ENCODE data around the gene DBNDD1.

DBNDD1 gene

DNA sequence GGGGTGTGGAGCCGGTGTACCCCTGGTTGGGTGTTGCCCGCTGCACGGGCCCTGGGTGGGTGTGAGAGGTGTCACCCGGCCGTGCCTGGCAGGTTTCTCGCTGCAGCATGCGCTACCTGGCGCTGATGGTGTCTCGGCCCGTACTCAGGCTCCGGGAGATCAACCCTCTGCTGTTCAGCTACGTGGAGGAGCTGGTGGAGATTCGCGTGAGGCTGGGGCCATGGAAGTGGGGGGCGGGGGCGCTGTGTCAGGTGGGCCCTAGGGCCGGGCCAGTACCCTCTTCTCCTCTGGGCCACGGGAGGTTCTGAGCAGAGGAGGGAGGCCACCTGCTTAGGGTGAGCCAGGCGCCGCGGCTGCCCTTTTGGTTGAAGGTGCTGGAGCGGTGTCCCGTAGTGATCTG, 57.3 kb downstream of the DBNDD1 start:
- DNase-seq (ENCODE audit: low read depth): no peak

DNA sequence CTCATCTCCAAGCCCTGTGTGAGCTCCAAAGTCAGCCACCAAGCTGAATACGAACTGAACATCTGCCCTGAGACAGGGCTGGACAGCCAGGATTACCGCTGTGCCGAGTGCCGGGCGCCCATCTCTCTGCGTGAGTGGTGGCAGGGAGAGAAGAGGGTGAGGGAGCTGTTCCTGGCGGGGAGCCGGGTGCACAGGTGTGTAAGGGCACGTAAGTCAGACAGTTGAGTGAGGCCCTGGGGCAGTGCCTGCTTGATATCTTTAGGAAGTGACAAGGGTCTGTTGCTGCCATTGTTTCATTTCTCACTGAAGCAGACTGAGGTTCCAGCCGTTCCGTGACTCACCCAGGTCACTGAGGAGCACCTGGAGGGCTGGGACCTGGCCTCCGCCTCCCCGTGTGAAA, 58.3 kb downstream of the DBNDD1 start:
- DNase-seq (ENCODE audit: low read depth): no peak

DNA sequence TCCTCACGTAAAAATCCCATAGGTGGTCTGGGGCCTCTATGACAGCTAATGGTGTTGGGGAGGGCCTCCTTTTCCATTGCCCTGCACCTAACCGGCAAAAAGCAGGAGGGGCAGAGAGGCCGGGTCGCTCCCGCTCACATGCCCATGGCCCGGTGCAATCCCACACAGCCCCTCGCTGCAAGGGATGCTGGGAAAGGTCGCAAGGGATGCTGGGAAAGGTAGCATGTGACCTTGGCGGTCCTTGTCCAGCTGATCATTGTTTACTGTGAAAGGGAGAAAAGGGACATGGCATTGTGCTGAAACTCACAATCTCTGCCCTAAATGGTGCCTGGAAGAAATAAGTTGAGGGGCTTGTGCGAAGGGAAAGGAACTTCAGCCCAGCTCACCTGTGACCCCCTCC, 60.7 kb downstream of the DBNDD1 start:
- no peak for DNase-seq (ENCODE audit: low read depth)

DNA sequence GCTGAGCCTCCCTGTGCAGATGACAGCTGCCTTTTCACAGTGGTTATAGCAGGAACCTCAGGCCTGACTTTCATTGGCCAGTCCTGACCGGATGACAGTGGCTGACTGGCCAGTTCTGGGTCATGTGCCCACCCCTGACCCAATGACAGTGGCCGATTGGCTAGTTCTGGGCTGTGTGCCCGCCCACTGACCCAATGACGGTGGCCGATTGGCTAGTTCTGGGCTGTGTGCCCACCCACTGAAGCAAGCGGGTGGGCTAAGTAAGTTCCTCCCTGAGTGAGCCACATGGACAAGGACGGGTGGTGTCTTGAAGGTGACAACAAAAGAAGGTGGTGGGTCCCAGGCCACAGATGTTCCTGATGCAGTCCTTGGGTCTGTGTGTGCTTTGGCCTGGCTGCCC, 61.2 kb downstream of the DBNDD1 start:
- no peak for DNase-seq (ENCODE audit: low read depth)

DNA sequence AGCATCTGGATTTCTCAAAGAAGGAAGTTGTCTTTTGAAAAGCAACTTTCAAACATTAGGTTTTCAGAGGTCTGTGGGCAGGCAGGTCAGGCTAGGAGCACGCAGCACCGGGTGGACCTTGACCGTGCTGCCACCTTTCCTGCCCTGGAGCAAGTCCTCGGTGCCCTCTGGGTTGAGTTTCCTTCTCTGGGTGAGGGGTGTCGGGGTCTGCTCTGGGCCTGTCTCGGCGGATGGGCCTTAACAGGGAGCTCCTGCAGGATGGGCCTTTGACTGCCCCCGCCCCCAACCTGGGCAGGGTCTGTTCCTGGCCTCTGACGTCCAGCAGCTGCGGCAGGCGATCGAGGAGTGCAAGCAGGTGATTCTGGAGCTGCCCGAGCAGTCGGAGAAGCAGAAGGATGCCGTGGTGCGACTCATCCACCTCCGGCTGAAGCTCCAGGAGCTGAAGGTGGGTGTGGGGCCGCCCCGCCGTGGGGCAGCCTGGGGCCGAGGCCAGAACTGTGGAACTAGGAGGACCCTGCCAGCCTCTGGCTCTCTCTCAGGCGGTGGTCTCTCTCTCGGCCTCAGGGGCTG, 62.0 kb downstream of the DBNDD1 start:
- DNase-seq (ENCODE audit: low read depth): no peak

DNA sequence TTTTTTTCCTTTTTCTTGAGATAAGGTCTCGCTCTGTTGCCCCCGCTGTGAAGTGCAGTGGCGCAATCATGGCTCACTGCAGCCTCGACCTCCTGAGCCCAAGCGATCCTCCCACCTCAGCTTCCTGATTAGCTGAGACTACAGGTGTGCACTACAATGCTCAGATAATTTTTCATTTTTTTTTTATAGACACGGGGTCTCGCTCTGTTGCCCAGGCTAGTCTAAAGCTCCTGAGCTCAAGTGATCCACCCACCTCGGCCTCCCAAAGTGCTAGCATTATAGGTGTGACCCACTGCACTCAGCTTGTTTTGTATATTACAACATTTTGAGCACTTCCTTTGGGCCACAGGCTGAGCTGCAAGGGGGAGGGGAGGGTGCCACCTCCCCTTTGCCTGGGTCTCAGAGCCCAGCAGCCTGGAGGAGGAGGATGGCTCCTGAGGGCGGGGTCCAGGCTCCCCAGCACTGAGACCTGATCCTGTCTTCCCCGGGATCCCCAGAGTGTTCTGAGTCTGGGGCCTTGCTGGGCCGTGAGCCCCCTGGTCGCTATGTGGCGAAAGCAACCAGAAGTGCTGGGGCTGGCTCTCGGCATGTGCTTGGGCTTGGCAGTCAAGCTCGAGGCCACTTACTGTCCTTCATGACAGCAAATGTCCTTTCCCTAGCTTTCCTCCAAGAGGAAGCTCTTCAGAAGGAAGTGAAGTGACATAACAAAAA, 62.6 kb downstream of the DBNDD1 start:
- no peak for DNase-seq (ENCODE audit: low read depth)

DNA sequence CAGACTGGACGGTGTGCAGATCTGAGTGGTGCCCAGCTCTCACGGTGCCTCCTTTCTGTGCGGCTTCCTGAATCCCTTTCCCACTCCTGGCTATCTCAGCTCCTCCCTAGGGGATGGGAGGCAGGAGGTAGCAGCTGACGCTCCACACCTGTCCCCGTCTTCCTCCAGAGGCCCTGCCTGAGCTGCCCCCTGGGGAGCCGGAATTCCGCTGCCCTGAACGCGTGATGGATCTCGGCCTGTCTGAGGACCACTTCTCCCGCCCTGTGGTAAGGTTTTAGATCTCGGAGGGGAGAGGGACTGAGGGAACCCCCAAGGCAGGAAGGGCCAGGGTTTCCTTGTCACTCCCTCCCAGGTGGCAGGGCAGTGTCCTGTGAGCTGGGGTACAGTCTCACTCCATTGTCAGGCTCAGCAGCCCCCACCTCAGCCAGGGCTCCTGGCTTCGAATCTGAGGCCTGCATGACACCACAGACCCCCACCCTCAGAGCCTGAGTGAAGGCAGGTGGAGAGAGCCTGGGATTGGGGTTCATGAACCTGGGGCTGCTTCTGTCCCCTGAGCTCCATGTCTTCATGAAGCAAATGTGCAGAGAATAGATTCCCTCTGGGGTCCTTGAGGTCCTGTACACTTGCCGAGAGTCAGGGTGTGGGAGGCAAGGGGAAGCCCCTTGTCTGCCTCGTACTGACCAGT, 64.1 kb downstream of the DBNDD1 start:
- no peak for DNase-seq (ENCODE audit: low read depth)

Data from CMK (cell line).